Measurements from ENCODE around the gene TTC14.

GRCh38 chr3:180580934-180581333 is 21.0 kb upstream of the TTC14 start:
- no peak for TF ChIP-seq CTCF (IDR thresholded peaks at IDR 0.05)
- TF ChIP-seq POLR2A (IDR thresholded peaks at IDR 0.05) = no peak

Measured in lower leg skin (tissue), 3 donors.